GM18511 (cell line): ENCODE data around the gene MMP21.

ENCODE experiments used
- ATAC-seq: cut with Tn5 transposase; IDR thresholded peaks from one replicate; pipeline ENCODE4 v1.9.1; 2021; ENCODE audit warnings: mild to moderate bottlenecking, moderate library complexity; ENCODE audit not compliant: unreplicated experiment

MMP21 gene, protein sequence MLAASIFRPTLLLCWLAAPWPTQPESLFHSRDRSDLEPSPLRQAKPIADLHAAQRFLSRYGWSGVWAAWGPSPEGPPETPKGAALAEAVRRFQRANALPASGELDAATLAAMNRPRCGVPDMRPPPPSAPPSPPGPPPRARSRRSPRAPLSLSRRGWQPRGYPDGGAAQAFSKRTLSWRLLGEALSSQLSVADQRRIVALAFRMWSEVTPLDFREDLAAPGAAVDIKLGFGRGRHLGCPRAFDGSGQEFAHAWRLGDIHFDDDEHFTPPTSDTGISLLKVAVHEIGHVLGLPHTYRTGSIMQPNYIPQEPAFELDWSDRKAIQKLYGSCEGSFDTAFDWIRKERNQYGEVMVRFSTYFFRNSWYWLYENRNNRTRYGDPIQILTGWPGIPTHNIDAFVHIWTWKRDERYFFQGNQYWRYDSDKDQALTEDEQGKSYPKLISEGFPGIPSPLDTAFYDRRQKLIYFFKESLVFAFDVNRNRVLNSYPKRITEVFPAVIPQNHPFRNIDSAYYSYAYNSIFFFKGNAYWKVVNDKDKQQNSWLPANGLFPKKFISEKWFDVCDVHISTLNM

DNA sequence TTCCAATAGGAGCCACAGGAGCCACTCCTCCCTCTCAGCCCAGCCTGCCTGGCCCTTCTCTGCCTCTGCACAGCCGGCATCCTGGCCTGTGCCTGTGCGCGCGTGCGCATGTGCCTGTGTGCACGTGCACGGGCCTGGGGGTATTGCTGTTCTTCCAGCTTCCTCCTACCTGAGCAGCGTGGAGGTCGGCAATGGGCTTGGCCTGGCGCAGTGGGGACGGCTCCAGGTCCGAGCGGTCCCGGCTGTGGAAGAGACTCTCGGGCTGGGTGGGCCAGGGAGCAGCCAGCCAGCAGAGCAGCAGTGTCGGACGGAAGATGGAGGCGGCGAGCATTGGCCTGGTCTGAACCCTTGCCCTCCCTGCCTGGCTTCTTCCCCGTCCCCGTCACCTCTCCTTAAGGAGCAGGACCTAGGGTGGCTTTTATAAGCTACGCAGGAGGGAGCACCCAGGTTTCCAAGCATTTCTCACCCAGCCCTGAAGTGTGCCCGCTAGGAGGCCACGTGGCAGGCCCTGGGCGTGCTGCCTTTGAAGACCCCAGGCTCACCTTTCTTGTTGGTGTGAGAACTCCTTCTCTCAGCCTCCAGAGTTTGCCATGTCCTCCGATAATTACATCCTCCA, at the start of gene MMP21:
MMP21 (minus strand) TSS at position 331 of the 616 bp plus-strand sequence; CDS start at position 331, 0 bp downstream.
- no peak for ATAC-seq

GRCh38 chr10:125824736-125825135, 49.1 kb upstream of the MMP21 start:
- ATAC-seq, result no peak

- ATAC-seq, result peak; percentile 3
Measured at GRCh38 chr10:125823663-125824251, 48.1 kb upstream of the MMP21 start.

GRCh38 chr10:125822878-125823662, 47.4 kb upstream of the MMP21 start, which contains the start of the genes BCCIP and UROS:
BCCIP (plus strand) TSS chr10:125823546; CDS start chr10:125823558, 12 bp downstream.
UROS (minus strand) TSS chr10:125823258; CDS start chr10:125816499, 6,759 bp downstream.
- ATAC-seq, result peak; percentile 71

DNA sequence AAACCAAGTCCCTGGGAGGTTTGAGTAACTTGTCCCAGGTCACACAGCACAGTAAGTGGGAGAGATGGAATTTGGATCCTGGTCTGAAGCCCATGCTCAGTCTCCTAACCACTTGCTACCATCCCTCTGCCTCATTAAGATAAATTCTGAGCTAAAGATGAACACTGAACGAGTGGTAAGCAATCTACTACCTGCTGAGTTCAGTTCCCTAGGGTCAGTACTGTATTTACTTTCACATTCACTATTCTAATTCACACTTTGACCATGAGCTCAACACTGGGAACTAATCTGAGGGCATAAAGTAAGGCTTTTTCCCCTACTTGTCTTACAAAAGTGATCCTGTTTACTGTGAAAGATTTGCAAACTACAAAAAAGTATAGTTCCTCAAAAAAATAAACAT, 45.1 kb upstream of the MMP21 start:
- ATAC-seq, result peak; percentile 73

DNA sequence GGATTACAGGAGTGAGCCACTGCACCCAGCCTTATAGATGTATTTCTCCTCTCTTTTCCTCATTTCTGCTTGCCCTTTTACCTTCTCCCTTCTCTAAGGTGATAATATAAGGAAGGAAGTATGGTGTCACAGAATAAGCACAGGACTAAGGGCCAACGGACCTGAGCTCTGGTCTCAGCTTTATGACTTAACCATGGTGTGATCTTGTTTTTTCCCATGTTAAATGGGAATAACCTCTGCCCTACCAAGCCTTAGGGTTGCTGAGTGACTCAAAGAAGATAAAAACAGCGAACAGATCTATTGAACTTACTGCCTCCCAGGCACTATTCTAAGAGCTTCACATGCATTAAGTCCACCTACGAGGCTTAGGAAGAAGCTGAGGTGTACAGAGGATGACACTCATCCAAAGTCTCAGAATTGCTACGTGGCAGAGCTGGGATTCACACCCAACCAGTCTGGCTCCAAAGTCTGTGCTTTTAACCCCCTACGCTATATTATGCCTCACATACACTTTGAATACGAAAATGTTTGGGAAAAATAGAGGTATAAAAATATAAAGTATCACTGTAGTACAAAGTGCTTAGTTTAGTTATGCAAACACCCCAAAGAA, 41.8 kb upstream of the MMP21 start:
- ATAC-seq, result no peak

GRCh38 chr10:125816548-125816947, 40.9 kb upstream of the MMP21 start:
- no peak for ATAC-seq

- ATAC-seq, result no peak
Measured at GRCh38 chr10:125815764-125816163, 40.1 kb upstream of the MMP21 start.

DNA sequence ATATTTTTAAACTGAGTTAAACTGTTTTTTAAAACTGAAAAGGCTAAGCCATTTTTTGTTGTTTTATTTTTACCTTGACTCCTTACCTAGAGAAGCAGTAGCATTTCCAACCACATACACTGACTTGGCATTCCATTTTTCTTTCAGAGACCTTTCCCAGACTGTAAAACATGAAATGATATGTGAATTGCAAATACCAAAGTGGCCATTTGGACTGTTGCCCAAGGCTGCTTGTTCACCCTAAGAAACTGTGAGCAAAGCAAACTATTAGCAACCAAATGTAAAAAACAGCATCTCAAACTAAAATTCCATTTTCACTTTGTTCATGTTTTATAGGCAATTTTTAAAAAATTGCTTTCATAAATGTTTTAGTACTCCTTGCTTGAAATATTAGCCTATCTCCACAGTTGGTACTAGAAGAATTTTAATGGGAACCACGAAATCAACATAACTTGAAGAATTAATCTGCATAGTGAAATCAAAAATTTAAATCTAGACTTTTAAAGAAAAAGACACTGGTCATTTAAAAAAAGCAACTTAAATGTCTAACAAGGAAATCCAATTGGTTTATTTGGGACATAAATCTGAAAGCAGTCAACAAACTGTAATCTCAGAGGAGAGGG, 36.6 kb upstream of the MMP21 start:
- no peak for ATAC-seq

DNA sequence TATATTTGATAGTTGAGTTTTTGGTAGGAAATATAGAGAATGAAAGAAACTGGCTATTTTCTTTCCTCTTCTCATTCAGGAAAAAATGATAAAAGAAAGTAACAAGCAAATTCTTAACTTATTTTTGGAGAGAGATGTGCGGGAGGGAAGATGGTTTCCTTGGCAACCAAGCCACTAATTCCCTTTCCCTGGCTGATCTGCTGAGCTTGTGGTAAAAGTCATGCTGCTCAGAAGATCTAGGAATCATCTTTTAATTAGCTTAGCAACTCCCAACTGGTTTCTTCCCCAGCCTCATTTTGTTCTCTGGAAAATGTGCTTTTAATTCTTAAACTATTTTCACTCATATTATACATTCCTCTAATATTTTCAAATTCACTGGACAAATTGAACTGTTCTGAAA, 35.6 kb upstream of the MMP21 start:
- no peak for ATAC-seq

DNA sequence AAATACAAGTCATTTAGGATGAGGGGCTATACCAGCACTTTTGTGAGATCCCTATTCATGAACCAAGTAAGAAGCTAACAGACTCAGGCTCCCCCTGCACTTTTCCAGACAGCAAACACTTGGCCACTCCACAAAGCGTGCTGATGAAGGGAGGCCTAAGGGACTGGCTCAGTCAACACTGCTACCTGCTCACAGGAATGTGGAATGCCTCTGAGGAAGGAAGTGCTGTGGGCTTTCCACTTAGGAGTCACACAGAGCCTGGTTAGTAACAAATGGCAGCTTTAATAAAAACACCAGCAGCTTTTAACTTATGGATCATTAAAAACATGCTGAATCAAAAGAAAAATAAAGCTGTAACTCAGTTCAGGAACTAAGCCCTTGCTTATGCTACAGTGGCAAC, 32.4 kb upstream of the MMP21 start:
- no peak for ATAC-seq

- no peak for ATAC-seq
Measured at GRCh38 chr10:125802739-125803138, 27.1 kb upstream of the MMP21 start.

DNA sequence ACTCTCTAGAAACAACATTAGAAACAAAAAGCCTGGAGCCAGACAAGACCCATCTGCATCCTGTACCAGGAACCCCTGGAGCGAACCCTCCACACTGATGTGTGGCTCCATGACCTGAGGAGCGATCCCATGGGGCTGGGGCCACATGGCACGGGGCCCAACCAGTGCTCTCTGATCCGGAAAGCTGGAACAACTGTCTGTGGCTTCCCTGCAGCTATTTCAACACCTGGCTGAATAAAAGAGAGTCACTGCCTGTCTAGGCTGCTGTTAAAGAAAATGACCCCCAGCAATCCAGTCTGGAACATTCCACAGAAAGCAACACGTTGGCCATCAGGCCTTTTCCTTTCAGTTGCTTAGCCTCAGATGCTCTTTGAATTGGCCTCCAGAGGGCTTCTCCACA, 26.5 kb upstream of the MMP21 start:
- no peak for ATAC-seq

- no peak for ATAC-seq
Measured at GRCh38 chr10:125801574-125801973, 26.0 kb upstream of the MMP21 start.

GRCh38 chr10:125799451-125800182, 24.0 kb upstream of the MMP21 start:
- no peak for ATAC-seq

- no peak for ATAC-seq
Measured at GRCh38 chr10:125797994-125798662, 22.5 kb upstream of the MMP21 start.

DNA sequence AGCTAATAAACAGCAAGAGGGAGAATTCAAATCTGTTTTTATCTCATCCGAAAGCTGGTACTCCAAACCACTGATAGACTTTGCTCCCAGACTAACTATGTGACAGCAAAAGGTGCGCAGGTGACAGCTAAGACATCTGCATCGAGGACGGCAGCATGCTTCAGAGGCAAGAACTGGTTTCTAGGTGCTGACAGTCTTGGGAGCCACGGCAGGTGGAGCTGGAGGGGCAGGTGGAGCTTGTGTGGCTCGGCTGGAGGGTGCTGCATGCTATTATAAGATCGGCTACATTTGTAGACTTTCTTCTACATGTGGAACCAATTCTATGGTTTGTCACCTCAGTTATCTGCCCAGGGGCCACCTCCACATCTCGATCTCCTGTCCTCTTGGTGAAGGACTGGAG, 21.8 kb upstream of the MMP21 start:
- ATAC-seq, result no peak

GRCh38 chr10:125795637-125796190, 20.1 kb upstream of the MMP21 start:
- no peak for ATAC-seq
